Osteocyte (in vitro differentiated cells): ENCODE data around the gene ALDH1A3. TPM values are rescaled to one million over a fixed set of nuclear protein-coding genes. Genes with fewer than 3 reads are reported as not detected.

Source experiments
- DNase-seq: peaks from one replicate; pipeline ENCODE4 v3.0.0; 2021; ENCODE audit warnings: mixed read lengths; ENCODE audit not compliant: unreplicated experiment; ENCODE audit errors: extremely low spot score
- H3K27ac Mint-ChIP-seq: one replicate; pipeline ENCODE4 v1.8.0; 2021; ENCODE audit warnings: mild to moderate bottlenecking, mixed read lengths; ENCODE audit not compliant: unreplicated experiment
- H3K27me3 Mint-ChIP-seq: one replicate; pipeline ENCODE4 v1.8.0; 2021; ENCODE audit warnings: mixed read lengths; ENCODE audit not compliant: unreplicated experiment
- H3K36me3 Mint-ChIP-seq: one replicate; pipeline ENCODE4 v1.8.0; 2021; ENCODE audit warnings: mixed read lengths; ENCODE audit not compliant: unreplicated experiment
- H3K4me1 Mint-ChIP-seq: one replicate; pipeline ENCODE4 v1.8.0; 2021; ENCODE audit warnings: mixed read lengths; ENCODE audit not compliant: unreplicated experiment
- H3K4me3 Mint-ChIP-seq: one replicate; pipeline ENCODE4 v1.8.0; 2021; ENCODE audit warnings: mild to moderate bottlenecking, moderate library complexity, mixed read lengths; ENCODE audit not compliant: unreplicated experiment
- H3K9me3 Mint-ChIP-seq: one replicate; pipeline ENCODE4 v1.8.0; 2021; ENCODE audit warnings: mixed read lengths; ENCODE audit not compliant: unreplicated experiment
- total RNA-seq: library from RNA; stranded (reverse); gene quantifications from 2 replicates; pipeline ENCODE4 v1.2.1, GENCODE V29; 2021
- TF ChIP-seq, protein P1 (sequence below): fragments of 200-600 bp; sonication (generic); IDR thresholded peaks from 2 replicates; pipeline ENCODE4 v1.5.0; 2021; ENCODE audit warnings: antibody characterized with exemption, mild to moderate bottlenecking, moderate library complexity

ALDH1A3 gene
- total RNA-seq, 1 donor from 2014 or later, result 0.30 TPM

DNA sequence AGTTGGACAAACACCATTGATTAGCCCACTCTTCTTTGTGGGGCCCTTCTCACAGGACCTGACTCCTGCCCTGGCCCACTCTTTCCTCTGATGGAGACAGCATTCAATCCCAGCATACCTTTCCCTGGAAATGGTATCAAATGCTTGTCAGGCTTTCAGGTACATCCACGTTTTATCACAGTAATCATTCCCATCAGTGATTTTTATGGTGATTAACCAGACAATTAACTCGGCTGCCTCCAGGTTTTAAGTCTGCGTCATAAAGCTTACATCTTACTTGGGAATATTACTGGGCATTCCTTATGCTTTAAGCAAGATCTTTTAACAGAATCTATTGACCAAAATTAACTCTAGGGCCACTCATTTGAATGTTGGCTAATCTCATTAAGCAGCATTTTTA lies 72.9 kb downstream of the ALDH1A3 start:
- no peak overlapping the region for H3K4me3 Mint-ChIP-seq
- no peak for DNase-seq
- peaks cover 8% of the 10 kb centered on the region for H3K4me1 Mint-ChIP-seq
- no peaks in the 10 kb centered on the region for H3K27me3 Mint-ChIP-seq
- H3K27ac Mint-ChIP-seq, result no peak overlapping the region
- no peaks in the 10 kb centered on the region for H3K36me3 Mint-ChIP-seq
- peaks cover 4% of the 10 kb centered on the region for H3K9me3 Mint-ChIP-seq
- TF ChIP-seq, protein P1, sequence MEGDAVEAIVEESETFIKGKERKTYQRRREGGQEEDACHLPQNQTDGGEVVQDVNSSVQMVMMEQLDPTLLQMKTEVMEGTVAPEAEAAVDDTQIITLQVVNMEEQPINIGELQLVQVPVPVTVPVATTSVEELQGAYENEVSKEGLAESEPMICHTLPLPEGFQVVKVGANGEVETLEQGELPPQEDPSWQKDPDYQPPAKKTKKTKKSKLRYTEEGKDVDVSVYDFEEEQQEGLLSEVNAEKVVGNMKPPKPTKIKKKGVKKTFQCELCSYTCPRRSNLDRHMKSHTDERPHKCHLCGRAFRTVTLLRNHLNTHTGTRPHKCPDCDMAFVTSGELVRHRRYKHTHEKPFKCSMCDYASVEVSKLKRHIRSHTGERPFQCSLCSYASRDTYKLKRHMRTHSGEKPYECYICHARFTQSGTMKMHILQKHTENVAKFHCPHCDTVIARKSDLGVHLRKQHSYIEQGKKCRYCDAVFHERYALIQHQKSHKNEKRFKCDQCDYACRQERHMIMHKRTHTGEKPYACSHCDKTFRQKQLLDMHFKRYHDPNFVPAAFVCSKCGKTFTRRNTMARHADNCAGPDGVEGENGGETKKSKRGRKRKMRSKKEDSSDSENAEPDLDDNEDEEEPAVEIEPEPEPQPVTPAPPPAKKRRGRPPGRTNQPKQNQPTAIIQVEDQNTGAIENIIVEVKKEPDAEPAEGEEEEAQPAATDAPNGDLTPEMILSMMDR, result no peak

DNA sequence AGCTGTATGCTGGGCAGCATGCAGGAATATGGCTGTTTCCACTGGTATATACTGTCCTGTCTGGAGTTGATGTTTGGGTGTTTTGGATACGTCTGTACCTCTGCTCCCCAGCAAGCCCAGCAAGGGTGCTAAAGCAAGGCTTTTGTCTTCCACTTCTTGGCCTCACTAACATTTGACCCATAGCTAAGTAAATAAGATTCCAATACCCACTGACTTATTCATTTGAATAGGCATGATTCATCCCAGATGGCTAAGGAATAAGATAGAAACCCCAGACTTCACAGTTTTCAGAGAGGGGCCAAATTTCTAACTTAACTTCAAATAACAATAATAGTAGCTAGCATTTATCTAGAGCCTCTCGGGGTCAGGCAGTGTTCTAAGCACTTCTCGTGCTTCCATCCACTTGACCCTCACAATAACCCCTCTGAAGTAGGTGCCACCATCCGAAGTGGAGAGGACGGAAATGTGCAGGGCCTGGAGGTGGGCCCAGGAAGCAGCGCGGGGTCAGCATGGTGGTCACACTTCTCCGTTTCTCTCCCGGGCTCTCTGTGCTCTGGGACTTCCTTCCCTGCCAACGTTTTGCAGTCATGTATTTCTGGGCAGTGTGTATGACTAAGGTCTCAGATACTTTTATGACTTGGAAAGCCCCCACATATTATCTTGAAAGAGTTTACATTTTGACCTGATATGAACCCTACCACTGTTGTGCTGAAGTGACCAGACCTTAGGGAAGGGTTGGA lies 78.9 kb downstream of the ALDH1A3 start:
- Mint-ChIP-seq H3K4me3 (no peak overlapping the region), H3K36me3 (no peaks in the 10 kb centered on the region), H3K27ac (peak overlapping the region; percentile 70), H3K4me1 (peaks cover 14% of the 10 kb centered on the region), H3K27me3 (no peaks in the 10 kb centered on the region), H3K9me3 (no peaks in the 10 kb centered on the region)
- TF ChIP-seq, protein P1, result no peak
- DNase-seq, result no peak

DNA sequence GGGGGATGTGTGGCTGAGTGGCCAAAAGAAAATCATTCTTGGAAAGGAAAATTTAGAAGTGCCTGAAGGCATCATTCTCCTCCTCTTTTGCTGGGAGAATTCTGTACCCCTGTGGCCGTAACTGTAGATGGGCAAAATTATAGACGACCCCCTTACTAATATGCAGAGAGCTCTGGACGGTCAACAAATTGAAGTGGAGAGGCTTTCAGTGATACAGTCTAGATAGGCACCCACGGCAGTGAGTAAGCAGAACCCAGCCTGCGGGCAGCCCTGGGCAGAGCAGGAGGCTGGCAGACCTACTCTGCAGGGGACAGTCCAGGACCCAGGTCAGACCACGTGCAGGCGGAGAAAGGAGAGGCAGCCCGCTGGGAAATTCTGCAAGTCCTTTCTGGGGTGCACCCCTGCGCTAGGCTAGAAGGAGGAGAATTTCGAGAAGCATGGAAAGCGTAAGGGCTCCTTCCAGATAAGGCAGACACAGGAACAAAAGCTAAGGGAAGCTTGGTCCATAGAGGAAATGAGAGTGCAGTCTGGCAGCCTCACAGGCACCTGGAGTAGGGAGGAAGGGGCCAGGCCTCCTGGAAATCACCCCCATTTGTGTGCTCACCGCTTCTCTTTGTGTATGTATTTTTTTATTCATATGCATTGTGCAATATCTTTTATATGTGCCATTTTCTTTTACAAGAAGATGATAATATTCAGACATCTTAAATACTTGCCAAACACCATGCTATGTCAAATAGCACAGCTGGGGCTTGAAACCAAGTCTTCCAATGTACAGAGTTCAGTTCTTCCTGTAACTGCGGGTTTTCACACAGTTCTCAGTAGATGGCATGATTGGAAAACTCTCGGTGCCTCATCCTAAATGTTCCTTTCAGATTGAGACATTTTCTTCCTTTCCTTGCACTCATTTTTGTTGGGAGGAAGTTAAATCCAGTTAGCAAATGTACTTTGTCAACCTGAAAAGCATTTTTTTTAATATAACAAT lies 79.7 kb downstream of the ALDH1A3 start:
- DNase-seq, result no peak
- Mint-ChIP-seq H3K4me1 (peaks cover 14% of the 10 kb centered on the region), H3K9me3 (no peaks in the 10 kb centered on the region), H3K27ac (peak overlapping the region; percentile 70), H3K27me3 (no peaks in the 10 kb centered on the region), H3K4me3 (no peak overlapping the region), H3K36me3 (no peaks in the 10 kb centered on the region)
- TF ChIP-seq, protein P1, result no peak

Other genes with a start within 250 kb of the ALDH1A3 start
- 10.8 and 16.3 TPM in 2 replicates for gene LRRK1, start 39.5 kb downstream of the ALDH1A3 start, total RNA-seq